Measurements from ENCODE around the gene C11orf24.
A peak's percentile ranks its signal among the peaks of the same experiment; 100 is the strongest.

Gene C11orf24

DNA sequence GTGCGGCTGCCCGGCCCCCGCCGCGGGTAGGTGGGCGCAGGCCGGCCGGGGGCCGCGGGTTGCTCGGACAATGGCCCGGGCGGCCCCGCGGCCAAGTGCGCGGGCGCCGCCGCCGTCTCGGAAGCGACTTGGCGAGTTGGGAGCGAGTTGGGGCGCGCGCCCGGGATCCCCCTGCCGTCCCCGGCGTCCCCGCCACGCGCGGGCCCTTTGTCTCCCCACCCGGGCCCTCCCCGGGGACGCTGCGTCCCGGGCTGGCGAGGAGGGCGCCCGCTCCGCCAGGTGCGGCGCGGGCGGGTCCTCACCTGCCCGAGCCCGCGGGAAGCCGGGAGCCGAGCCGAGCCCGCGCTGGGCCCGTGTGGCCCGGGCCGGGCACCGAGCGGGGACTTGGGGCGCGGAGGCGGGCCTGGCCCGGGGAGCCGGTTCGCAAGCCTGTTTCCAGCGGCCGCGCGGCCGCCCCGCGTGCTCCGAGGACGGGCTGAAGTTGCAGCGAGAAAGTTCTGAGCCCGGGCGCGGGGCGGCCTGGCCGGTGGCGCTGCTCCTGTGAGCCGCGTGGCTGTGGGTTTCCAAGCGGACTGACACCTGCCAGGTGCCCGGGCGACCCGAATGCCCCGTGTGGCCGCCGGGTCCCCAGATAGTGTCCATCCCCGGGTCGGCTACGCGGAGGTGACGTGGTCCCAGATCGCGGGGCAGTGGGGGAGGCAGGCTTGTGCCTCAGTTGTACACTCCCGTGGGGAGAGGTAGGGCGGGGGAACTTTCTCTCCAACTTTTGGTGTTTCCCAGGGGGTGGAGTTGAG lies 41.2 kb upstream of the C11orf24 start:
- no peak for TF ChIP-seq CTCF (conservative IDR thresholded peaks at IDR 0.05; ENCODE audit: low read depth, low read length)
- peak overlapping the region; percentile 59 for H3K4me3 ChIP-seq (ENCODE audit: low read depth, low read length)
- no peak for DNase-seq (ENCODE audit: low read depth)

DNA sequence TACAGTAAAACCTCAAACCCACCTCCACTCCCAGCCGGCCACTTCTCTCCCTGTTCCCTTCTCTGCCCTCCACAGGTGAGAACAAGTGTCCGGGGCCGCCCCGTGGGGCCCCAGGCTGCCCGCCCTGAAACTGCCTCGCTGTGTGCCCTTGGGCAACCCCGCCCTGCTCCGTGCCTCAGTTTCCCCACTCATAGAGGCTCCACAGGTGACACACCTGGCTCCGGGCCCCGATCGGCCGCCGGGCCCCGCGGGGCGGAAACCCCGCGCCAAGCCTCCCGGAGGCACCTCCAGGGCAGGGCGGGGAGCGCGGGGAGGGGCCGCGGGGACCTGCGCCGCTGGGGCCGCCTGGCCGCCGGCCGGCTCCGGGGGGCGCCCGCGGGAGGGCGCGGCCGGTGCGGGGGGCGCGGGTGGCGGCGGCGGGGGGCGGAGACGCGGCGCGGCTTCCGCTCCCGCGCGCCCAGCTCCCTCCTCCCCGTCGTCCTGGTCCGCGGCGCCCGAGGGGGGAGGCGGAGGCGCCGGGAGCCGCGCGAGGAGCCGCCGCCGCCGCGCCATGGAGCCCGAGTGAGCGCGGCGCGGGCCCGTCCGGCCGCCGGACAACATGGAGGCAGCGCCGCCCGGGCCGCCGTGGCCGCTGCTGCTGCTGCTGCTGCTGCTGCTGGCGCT lies 40.5 kb upstream of the C11orf24 start, which contains the start of gene LRP5:
Gene LRP5, plus strand, starts transcription at position 475 of the 663 bp plus-strand sequence. Its CDS starts 124 bp downstream, at position 599.
- peak within 1 kb of the TSS; percentile 59 for H3K4me3 ChIP-seq (ENCODE audit: low read depth, low read length)
- no peak for DNase-seq (ENCODE audit: low read depth)
- no peak for TF ChIP-seq CTCF (conservative IDR thresholded peaks at IDR 0.05; ENCODE audit: low read depth, low read length)

DNA sequence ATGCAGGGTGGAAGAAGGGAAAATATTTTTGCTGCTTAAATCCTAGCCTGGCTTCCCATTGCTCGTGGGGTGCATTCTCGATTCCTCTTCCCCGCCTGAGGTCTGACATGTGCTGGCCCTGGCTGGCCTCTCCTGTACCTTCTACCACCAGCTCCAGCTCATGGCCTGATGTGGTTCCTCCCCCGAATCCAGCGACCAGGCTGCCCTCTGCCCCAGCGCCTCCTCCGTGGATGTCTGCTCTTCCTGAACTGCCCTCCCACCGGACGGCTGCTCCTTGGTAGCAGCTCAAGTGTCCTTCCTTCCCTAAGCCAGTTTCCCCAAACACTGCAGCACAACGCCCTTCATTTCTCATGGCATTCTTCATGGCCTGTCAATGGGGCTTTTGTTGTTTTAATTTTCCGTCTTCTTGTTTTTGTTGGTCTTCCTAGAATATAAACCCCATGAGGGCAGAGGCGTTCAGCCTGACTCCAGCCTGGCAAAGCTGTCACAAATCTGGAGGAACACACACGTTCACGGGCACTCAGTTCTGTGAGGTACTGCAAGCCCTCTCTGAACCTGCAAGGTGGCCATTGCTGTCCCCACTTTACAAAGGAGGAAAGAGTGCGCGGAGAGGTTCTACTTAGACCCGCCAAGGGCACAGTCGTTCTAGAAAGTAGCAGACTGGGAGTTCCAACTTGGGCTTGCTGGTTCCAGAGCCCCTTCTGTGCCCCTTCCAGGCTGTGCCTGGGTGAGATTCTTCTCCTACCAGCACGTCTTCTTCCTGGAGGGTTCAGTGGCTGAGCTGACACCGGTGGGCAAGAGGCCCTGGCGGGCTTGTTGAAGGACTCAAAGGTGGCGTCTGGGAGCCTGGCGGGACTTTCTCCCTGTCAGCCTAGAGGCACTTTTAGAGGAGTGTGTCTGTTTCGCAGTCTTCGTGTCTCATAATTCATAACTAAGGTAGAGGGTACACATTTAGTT lies 39.7 kb upstream of the C11orf24 start:
- no peak for DNase-seq (ENCODE audit: low read depth)
- peak overlapping the region; percentile 59 for H3K4me3 ChIP-seq (ENCODE audit: low read depth, low read length)
- TF ChIP-seq CTCF (conservative IDR thresholded peaks at IDR 0.05; ENCODE audit: low read depth, low read length): no peak

- no peak for TF ChIP-seq CTCF (conservative IDR thresholded peaks at IDR 0.05; ENCODE audit: low read depth, low read length)
- DNase-seq (ENCODE audit: low read depth): no peak
- H3K4me3 ChIP-seq (ENCODE audit: low read depth, low read length): no peak overlapping the region
Measured at GRCh38 chr11:68309621-68310185, 37.9 kb upstream of the C11orf24 start.

DNA sequence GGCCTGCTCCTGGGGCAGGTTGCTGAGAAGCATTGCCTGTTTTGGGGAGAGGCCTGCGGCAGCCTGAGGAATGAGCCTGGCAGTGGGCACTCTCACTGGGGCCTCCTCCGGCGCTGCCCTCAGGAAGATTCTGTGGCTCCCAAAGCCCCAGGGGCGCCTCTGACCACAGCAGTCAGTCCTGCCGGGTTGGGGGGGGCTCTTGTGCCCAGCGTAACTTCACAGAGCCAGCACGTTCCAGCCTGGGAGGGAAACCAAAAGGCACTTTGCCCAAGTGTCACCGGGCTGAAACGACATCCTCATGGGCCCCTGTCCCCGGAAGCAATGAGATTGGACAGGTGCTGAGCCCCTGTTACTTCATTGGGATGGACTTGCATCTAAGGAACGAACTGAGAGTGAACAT lies 36.3 kb upstream of the C11orf24 start:
- no peak for DNase-seq (ENCODE audit: low read depth)
- no peak for TF ChIP-seq CTCF (conservative IDR thresholded peaks at IDR 0.05; ENCODE audit: low read depth, low read length)
- no peak overlapping the region for H3K4me3 ChIP-seq (ENCODE audit: low read depth, low read length)

DNA sequence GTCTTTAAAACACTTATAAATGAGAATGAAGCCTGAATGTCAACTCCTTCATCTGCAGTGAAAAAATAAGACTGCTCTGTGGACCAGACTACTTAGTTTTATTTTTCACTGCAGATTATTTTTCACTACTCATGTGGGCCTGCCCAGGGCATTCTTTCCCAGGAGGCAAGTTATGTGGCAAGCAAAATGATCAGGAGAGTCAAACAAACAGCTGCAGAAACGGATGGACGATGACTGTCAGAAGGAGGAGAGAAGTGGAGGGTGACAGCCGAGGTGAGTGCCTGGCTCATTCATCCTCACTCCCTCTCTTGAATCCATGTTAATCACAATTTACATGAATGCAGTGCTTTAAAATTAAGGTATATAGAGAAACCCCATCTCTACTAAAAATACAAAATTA lies 34.9 kb upstream of the C11orf24 start:
- TF ChIP-seq CTCF (conservative IDR thresholded peaks at IDR 0.05; ENCODE audit: low read depth, low read length): no peak
- no peak overlapping the region for H3K4me3 ChIP-seq (ENCODE audit: low read depth, low read length)
- DNase-seq (ENCODE audit: low read depth): no peak
